Measurements from ENCODE around the gene POU2AF1. TPM values are rescaled to one million over a fixed set of nuclear protein-coding genes. Genes with fewer than 3 reads are reported as not detected.

POU2AF1 gene
- total RNA-seq, 1 donor from 2014 or later = not detected

DNA sequence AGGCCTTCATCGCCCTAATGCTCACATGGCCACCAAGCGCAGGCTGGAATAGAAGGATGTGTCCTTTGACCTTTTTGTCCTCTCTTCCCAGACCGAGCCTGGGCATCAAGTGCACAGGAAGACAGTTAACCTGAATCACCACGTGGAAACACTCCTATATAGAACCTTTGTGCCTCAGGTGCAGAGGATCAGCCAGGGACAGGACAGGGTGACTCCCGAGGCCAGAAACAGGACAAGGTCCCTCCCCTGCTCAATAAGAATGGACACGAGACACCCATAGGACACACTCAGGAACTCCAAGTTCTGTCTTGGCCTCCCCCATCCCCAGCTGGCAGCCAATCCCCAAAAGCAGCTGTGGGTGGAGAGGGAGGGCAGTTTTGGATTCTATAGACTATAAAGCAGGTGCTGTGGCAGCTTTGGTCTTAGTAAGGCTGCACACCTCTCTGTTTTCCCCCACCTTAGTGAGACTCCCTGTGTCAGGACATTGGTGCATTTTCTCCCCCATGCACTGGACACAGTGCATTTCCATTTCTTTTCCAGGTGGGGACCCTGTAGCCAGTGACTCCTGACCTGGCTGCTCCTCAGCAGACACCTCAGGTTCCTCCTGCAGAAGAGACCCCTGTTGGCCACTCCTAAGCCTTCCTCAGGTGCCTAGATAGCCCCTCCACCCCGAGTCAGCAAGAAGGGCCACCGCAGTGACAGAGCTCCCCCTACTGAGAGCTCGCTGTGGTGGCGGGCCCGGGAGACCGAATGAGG is 43.6 kb upstream of the POU2AF1 start:
- TF ChIP-seq, protein P1, sequence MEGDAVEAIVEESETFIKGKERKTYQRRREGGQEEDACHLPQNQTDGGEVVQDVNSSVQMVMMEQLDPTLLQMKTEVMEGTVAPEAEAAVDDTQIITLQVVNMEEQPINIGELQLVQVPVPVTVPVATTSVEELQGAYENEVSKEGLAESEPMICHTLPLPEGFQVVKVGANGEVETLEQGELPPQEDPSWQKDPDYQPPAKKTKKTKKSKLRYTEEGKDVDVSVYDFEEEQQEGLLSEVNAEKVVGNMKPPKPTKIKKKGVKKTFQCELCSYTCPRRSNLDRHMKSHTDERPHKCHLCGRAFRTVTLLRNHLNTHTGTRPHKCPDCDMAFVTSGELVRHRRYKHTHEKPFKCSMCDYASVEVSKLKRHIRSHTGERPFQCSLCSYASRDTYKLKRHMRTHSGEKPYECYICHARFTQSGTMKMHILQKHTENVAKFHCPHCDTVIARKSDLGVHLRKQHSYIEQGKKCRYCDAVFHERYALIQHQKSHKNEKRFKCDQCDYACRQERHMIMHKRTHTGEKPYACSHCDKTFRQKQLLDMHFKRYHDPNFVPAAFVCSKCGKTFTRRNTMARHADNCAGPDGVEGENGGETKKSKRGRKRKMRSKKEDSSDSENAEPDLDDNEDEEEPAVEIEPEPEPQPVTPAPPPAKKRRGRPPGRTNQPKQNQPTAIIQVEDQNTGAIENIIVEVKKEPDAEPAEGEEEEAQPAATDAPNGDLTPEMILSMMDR (IDR thresholded peaks at IDR 0.05) = peak; percentile 80
- no peak for DNase-seq (ENCODE audit: low spot score)
- Mint-ChIP-seq H3K4me1 (ENCODE audit: low read depth) (peaks cover 2% of the 10 kb centered on the region), H3K4me3 (ENCODE audit: unreplicated experiment) (no peak overlapping the region), H3K27ac (ENCODE audit: unreplicated experiment) (no peak overlapping the region), H3K36me3 (ENCODE audit: low read depth) (no peaks in the 10 kb centered on the region), H3K9me3 (ENCODE audit: low read depth) (no peaks in the 10 kb centered on the region), H3K27me3 (ENCODE audit: low read depth) (peaks cover 23% of the 10 kb centered on the region)

DNA sequence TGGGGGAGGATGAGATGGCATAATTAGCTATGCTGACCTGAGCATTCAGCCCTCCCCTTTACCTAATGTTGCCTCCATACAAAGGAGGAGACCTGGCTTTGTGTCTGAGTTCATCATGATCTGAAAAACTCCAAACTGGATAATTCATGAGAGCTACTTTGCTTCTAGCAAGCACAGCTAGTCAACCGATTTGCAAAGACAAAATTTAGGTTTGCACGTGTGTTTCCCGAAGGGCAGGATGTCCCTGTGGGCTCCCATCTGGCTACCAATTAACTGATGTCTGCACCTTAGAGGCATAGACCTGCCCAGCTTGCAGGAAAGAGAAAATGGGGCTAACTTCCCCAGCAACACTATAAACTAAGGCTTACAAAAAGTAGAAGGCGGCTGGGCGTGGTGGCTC is 42.2 kb upstream of the POU2AF1 start:
- Mint-ChIP-seq H3K9me3 (ENCODE audit: low read depth) (no peaks in the 10 kb centered on the region), H3K27me3 (ENCODE audit: low read depth) (peaks cover 27% of the 10 kb centered on the region), H3K36me3 (ENCODE audit: low read depth) (no peaks in the 10 kb centered on the region), H3K27ac (ENCODE audit: unreplicated experiment) (no peak overlapping the region), H3K4me1 (ENCODE audit: low read depth) (peaks cover 4% of the 10 kb centered on the region), H3K4me3 (ENCODE audit: unreplicated experiment) (no peak overlapping the region)
- TF ChIP-seq, protein P1 (IDR thresholded peaks at IDR 0.05) = no peak
- DNase-seq (ENCODE audit: low spot score) = no peak

DNA sequence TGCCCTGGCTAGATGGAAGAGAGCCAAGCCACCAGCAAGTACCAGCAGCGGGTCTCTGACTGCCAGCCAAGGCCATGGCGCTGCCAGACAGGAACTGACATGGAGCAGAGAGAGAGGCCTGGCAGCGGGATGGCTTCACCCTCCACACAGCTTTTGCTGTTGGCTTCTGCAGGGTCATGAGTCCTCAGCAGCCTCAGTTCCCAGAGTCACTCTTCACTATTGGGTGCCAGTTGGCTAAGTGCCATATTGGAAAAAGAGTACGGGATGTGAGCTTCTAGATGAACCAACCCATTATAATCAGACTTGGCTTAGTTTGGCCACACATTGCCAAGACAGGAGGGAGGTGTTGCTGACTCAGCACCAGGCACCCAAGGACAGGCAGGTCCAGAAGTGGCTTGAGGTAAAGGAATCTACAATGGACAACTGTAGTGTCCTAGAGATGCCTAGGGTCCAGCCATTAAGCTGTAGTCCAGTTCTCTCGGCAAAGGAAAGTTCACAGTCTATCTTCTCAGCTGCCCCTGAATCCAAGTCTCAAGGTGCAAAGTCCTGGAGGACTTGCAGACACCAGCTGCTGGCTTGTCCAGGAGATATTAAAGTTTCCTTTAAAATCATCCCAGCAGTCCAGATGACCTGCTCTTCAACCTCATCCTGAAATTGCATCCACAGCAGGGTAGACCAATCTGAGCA is 40.7 kb upstream of the POU2AF1 start:
- H3K4me1 Mint-ChIP-seq (ENCODE audit: low read depth) = peaks cover 4% of the 10 kb centered on the region
- H3K4me3 Mint-ChIP-seq (ENCODE audit: unreplicated experiment) = no peak overlapping the region

DNA sequence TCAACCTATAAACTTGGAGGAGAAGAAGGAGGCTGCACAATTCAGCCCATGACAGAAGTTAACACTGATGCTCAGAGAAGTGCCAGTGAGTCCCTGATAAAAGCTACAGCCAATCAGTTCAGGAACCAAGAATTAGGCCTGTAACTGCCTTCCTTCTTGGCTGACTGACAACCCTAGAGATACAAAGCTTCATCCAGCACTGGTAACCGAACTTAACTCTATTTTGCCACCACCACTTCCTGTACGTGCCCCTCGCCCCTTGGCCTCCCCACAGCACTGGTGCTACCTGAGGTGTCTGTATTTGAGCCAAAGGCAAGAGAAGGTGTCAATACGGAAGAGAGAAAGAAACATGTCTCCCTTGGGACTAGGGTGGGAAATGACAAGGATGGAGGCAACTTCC is 40.1 kb upstream of the POU2AF1 start:
- Mint-ChIP-seq H3K36me3 (ENCODE audit: low read depth) (no peaks in the 10 kb centered on the region), H3K4me1 (ENCODE audit: low read depth) (peaks cover 4% of the 10 kb centered on the region), H3K4me3 (ENCODE audit: unreplicated experiment) (no peak overlapping the region), H3K9me3 (ENCODE audit: low read depth) (no peaks in the 10 kb centered on the region), H3K27me3 (ENCODE audit: low read depth) (peaks cover 32% of the 10 kb centered on the region), H3K27ac (ENCODE audit: unreplicated experiment) (no peak overlapping the region)
- TF ChIP-seq, protein P1 (IDR thresholded peaks at IDR 0.05) = no peak
- no peak for DNase-seq (ENCODE audit: low spot score)

More for the DNA sequence above, 40.7 kb upstream of the POU2AF1 start:
- no peaks in the 10 kb centered on the region for H3K9me3 Mint-ChIP-seq (ENCODE audit: low read depth)
- no peaks in the 10 kb centered on the region for H3K36me3 Mint-ChIP-seq (ENCODE audit: low read depth)
- DNase-seq (ENCODE audit: low spot score) = no peak
- H3K27me3 Mint-ChIP-seq (ENCODE audit: low read depth) = peaks cover 27% of the 10 kb centered on the region
- H3K27ac Mint-ChIP-seq (ENCODE audit: unreplicated experiment) = no peak overlapping the region
- TF ChIP-seq, protein P1 (IDR thresholded peaks at IDR 0.05) = no peak

DNA sequence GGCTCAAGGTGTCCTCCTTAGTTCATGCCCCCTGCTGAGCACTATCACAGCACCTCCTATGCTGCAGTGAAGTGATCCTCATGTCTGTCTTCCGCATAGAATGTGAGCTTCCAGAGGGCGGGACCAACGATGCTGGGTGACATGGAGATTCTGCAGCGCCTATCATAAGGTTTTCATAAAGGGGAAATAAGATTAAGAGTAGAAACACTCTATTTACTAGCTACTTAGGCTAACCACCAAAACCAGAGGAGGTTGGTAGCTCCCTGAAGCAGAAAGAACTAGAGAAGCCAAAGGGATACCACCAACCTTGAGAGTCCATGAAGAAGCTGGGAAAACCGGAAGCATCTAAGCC is 39.3 kb upstream of the POU2AF1 start:
- TF ChIP-seq, protein P1 (IDR thresholded peaks at IDR 0.05) = no peak
- no peak overlapping the region for H3K4me3 Mint-ChIP-seq (ENCODE audit: unreplicated experiment)
- H3K9me3 Mint-ChIP-seq (ENCODE audit: low read depth) = no peaks in the 10 kb centered on the region
- H3K4me1 Mint-ChIP-seq (ENCODE audit: low read depth) = peaks cover 4% of the 10 kb centered on the region
- peaks cover 32% of the 10 kb centered on the region for H3K27me3 Mint-ChIP-seq (ENCODE audit: low read depth)
- no peak for DNase-seq (ENCODE audit: low spot score)
- H3K27ac Mint-ChIP-seq (ENCODE audit: unreplicated experiment) = no peak overlapping the region
- no peaks in the 10 kb centered on the region for H3K36me3 Mint-ChIP-seq (ENCODE audit: low read depth)

All from chondrocyte (in vitro differentiated cells).